ENCODE results near the gene OTOF. TPM values are rescaled to one million over a fixed set of nuclear protein-coding genes. Genes with fewer than 3 reads are reported as not detected.

Gene OTOF
- total and polyA plus RNA-seq, 12 donors: 0.03 to 0.25 (median 0.08) TPM; not detected in 8

GRCh38 chr2:26520148-26520449, 42.2 kb upstream of the OTOF start:
- TF ChIP-seq CTCF (IDR thresholded peaks at IDR 0.05): no peak
- WGBS, 2 donors: 44 to 55% methylated on average over 1 of the region's 1 CpG
- H3K4me1 ChIP-seq: no peaks in the 10 kb centered on the region

GRCh38 chr2:26519396-26520147, 41.6 kb upstream of the OTOF start:
- 54 to 57% methylated on average over 8 of the region's 8 CpGs for WGBS, 2 donors
- no peak overlapping the region for H3K4me3 ChIP-seq
- TF ChIP-seq CTCF (IDR thresholded peaks at IDR 0.05): no peak
- no peaks in the 10 kb centered on the region for H3K4me1 ChIP-seq
- ATAC-seq (no peak), DNase-seq (no peak)
- H3K36me3 ChIP-seq: no peaks in the 10 kb centered on the region
- no peaks in the 10 kb centered on the region for H3K9me3 ChIP-seq
- peaks cover 0 to 44% (median 34%) of the 10 kb centered on the region in 7 donors for H3K27me3 ChIP-seq
- no peak overlapping the region for H3K27ac ChIP-seq
- intact Hi-C loops (cut with DNase I): no loop called here

More at GRCh38 chr2:26520148-26520449, 42.2 kb upstream of the OTOF start:
- intact Hi-C loops (cut with DNase I): no loop called here
- Histone ChIP-seq H3K4me3 (no peak overlapping the region), H3K36me3 (no peaks in the 10 kb centered on the region), H3K9me3 (no peaks in the 10 kb centered on the region), H3K27me3 (peaks cover 0 to 44% (median 34%) of the 10 kb centered on the region in 7 donors), H3K27ac (no peak overlapping the region)
- DNase-seq (no peak), ATAC-seq (no peak)

- 84 to 86% methylated on average over 11 of the region's 11 CpGs for WGBS, 2 donors
- Histone ChIP-seq H3K27ac (no peak overlapping the region), H3K36me3 (no peaks in the 10 kb centered on the region), H3K9me3 (no peaks in the 10 kb centered on the region), H3K4me3 (no peak overlapping the region), H3K4me1 (no peaks in the 10 kb centered on the region), H3K27me3 (peaks cover 0 to 33% (median 30%) of the 10 kb centered on the region in 7 donors)
- intact Hi-C loops (cut with DNase I): no loop called here
- no peak for TF ChIP-seq CTCF (IDR thresholded peaks at IDR 0.05)
- DNase-seq: no peak
- no peak for ATAC-seq
Observed at GRCh38 chr2:26516781-26517180, 38.9 kb upstream of the OTOF start.

- Histone ChIP-seq H3K27me3 (peaks cover 0 to 27% (median 25%) of the 10 kb centered on the region in 7 donors), H3K4me3 (no peak overlapping the region), H3K9me3 (no peaks in the 10 kb centered on the region), H3K27ac (no peak overlapping the region), H3K4me1 (no peaks in the 10 kb centered on the region), H3K36me3 (no peaks in the 10 kb centered on the region)
- DNase-seq: no peak
- ATAC-seq: no peak
- 88 to 92% methylated on average over 10 of the region's 10 CpGs for WGBS, 2 donors
- TF ChIP-seq CTCF (IDR thresholded peaks at IDR 0.05): no peak
- intact Hi-C loops (cut with DNase I): no loop called here
Observed at GRCh38 chr2:26516246-26516645, 38.3 kb upstream of the OTOF start.
